ENCODE data around the gene MPV17L.

Gene MPV17L

GRCh38 chr16:15461376-15461775 is 65.8 kb downstream of the MPV17L start:
- H3K4me3 ChIP-seq (replicated peaks; ENCODE audit: low read depth, low read length), result no peak overlapping the region
- no peak for DNase-seq (ENCODE audit: extremely low read depth, low read depth)
- TF ChIP-seq CTCF (IDR thresholded peaks at IDR 0.05; ENCODE audit: low read depth, low read length, missing control alignments), result no peak

Data from HFF-Myc (cell line).